Urinary bladder (tissue), 4 donors: Measurements from ENCODE around the gene NUTM2B. TPM values are rescaled to one million over a fixed set of nuclear protein-coding genes. Genes with fewer than 3 reads are reported as not detected.
"Not testable (repeated sequence)": the region's sequence is repeated elsewhere in the genome, so short reads cannot be mapped to it uniquely, and the experiment has no call there.

ENCODE experiments used
- DNase-seq: peaks from one replicate; pipeline ENCODE4 v3.0.0-alpha.2; 2015; ENCODE audit errors: extremely low spot score
- H3K27ac ChIP-seq: one replicate; pipeline ENCODE4 v1.5.1; 2013; ENCODE audit warnings: low read depth, mild to moderate bottlenecking, moderate library complexity
- H3K36me3 ChIP-seq: one replicate; pipeline ENCODE4 v1.6.1; 2013; ENCODE audit warnings: mild to moderate bottlenecking, moderate library complexity; ENCODE audit not compliant: insufficient read depth
- H3K4me1 ChIP-seq: one replicate; pipeline ENCODE4 v1.6.1; 2013; ENCODE audit warnings: mild to moderate bottlenecking, moderate library complexity; ENCODE audit not compliant: insufficient read depth
- H3K4me3 ChIP-seq: one replicate; pipeline ENCODE4 v1.5.1; 2013; ENCODE audit warnings: low read depth, low read length
- WGBS: extraction: QIAGEN DNeasy Blood & Tissue Kit; methylation state at CpG from one replicate; pipeline ENCODE4 v1.1.7; 2013; 5-methylcytosine and 5-hydroxymethylcytosine counted together
- polyA plus RNA-seq: library from polyadenylated mRNA; stranded (reverse); fragments of 200-250 nt; gene quantifications from one replicate; pipeline ENCODE4 v1.2.3, GENCODE V29; 2013
- total RNA-seq: library from RNA; depleted of rRNA; stranded (reverse); fragments of >200 nt; gene quantifications from one replicate; pipeline ENCODE4 v1.2.3, GENCODE V29; 2014
- donor health status: healthy with polysubstance abuse.
- donor health status: healthy.

Gene NUTM2B
- total RNA-seq (0.21 TPM), polyA plus RNA-seq (0.32 TPM)

DNA sequence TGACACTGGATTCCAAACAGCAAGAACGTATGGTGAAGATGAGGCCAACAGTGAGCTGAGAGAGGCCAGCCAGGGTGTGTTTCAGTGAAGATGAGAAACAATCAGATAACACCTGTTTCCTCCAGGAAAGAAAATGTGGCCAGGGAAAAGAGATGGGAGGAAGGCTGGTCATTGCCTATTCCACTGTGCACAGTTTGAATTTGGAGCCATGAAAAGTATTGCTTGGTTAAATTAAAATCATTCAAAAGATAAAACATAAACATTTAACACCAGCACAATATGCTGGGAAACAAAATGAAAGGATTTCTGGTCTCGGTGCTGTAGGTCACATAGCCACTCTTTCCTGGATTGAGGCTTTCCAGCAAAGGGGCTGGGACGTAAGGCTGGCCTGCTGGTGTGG lies at the start of gene NUTM2B:
NUTM2B (plus strand) TSS at position 301 of the 400 bp plus-strand sequence. CDS start 383 bp downstream, outside the sequence.
- 83% methylated on average over 1 of the region's 3 CpGs for WGBS
- H3K4me3 ChIP-seq, H3K27ac ChIP-seq, H3K4me1 ChIP-seq, DNase-seq, H3K36me3 ChIP-seq: not testable (repeated sequence)

GRCh38 chr10:79663287-79663686 lies 39.7 kb upstream of the NUTM2B start:
- not testable (repeated sequence) for DNase-seq, H3K4me3 ChIP-seq, H3K36me3 ChIP-seq, H3K4me1 ChIP-seq, H3K27ac ChIP-seq

GRCh38 chr10:79664686-79665085 lies 38.3 kb upstream of the NUTM2B start:
- not testable (repeated sequence) for H3K4me3 ChIP-seq, H3K36me3 ChIP-seq, H3K4me1 ChIP-seq, DNase-seq, H3K27ac ChIP-seq
- WGBS, result 60% methylated on average over 3 of the region's 4 CpGs

- not testable (repeated sequence) for DNase-seq, H3K4me1 ChIP-seq, H3K36me3 ChIP-seq, H3K4me3 ChIP-seq, H3K27ac ChIP-seq
- WGBS, result 17% methylated on average over 1 of the region's 1 CpG
Measured at GRCh38 chr10:79669248-79669788, 33.7 kb upstream of the NUTM2B start.

- not testable (repeated sequence) for H3K4me3 ChIP-seq, H3K4me1 ChIP-seq, H3K27ac ChIP-seq, DNase-seq, H3K36me3 ChIP-seq
- WGBS, result 62% methylated on average over 2 of the region's 2 CpGs
Measured at GRCh38 chr10:79674878-79675277, 28.1 kb upstream of the NUTM2B start.

DNA sequence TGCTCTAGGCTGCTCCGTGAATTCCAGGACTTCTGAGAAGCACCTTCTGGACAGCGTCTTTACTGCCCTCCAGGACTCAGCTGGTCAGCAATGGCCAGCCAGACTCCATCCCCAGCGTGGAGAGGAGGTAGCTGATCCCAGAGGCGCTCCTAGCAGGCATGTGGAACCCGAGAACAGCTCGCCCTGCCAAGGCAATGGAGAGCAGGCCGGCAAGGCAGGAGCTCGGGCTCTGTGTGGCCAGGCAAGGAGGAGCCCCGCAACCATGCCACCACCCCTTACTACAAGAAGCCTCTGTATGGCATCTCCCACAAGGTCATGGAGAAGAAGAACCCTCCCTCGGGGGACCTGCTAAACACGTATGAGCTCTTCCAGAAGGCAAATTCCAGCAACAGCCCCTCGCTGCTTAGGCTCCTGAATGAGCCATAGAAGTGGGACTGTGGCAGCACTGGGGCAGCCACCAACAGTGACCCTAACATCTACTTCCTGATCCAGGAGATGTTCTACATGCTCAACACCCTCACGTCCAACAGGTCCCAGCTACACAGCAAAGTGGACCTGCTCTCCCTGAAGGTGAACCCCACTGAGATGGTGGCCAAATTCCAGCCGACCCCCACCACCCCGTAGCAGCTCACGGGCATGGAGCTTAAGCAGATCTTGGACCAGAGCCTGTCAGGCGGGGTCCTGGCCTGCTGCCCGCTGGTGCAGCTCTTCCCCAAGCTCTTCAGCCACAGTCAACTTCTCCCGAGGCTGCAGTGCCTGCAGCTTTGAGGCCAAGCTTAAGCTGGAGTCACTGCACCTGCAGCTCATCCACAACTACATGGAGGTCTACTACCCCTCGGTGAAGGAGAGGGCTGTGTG lies 19.8 kb upstream of the NUTM2B start:
- not testable (repeated sequence) for H3K36me3 ChIP-seq, H3K4me3 ChIP-seq, H3K4me1 ChIP-seq, DNase-seq, H3K27ac ChIP-seq
- 90% methylated on average over 20 of the region's 20 CpGs for WGBS

GRCh38 chr10:79683884-79684720 lies 18.9 kb upstream of the NUTM2B start:
- not testable (repeated sequence) for H3K4me3 ChIP-seq, DNase-seq
- 95% methylated on average over 41 of the region's 41 CpGs for WGBS

DNA sequence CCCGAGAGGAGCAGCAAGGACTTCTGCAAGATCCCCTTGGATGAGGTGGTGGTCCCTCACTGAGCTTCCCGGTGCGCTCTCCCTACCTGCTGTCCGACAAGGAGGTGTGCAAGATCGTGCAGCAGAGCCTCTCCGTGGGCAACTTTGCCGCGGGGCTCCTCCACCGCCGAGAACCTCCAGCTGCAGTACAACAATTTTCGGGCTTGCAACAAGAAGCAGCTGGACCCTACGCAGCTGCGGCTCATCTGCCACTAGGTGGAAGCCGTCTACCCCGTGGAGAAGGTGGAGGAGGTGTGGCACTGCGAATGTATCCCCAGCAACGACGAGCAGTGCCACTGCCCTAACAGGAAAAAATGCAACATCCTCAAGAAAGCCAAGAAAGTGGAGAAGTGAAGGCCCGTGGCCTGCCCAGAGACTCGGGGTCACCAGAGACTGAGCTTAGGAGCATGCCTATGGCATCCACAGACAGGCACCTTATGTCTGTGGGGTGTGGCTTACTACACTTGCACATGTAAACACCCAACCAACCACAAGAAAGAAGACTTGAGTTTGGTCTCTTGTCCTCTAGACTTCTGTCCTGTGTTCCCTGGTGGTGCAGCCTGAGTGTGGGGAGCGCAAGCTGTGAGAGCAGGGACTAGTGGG lies 17.9 kb upstream of the NUTM2B start:
- not testable (repeated sequence) for H3K4me1 ChIP-seq, H3K4me3 ChIP-seq, H3K27ac ChIP-seq, DNase-seq, H3K36me3 ChIP-seq
- WGBS, result 80% methylated on average over 21 of the region's 21 CpGs

More at GRCh38 chr10:79683884-79684720, 18.9 kb upstream of the NUTM2B start:
- not testable (repeated sequence) for H3K4me1 ChIP-seq, H3K36me3 ChIP-seq, H3K27ac ChIP-seq

DNA sequence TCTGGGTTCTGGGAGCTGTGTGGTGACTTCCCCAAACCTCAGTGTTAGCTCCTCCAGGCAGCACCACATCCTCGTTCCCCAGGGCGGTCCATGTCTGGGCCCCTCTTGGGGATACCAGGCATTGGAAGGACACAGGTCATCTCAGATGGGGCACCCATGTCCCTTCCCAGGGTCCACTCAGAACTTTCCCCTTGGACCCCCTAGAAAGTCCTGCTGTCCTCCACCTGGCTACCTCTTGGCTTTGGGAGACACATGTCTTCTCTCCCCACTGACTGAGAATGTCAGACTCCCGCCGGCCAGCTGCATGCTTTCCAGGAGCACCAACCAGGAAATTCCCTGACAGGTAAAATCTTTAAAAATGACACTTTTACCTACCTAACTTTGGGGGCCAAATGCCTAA lies 16.4 kb upstream of the NUTM2B start:
- not testable (repeated sequence) for H3K4me3 ChIP-seq, H3K36me3 ChIP-seq, H3K4me1 ChIP-seq, DNase-seq, H3K27ac ChIP-seq
- WGBS, result 71% methylated on average over 4 of the region's 4 CpGs

DNA sequence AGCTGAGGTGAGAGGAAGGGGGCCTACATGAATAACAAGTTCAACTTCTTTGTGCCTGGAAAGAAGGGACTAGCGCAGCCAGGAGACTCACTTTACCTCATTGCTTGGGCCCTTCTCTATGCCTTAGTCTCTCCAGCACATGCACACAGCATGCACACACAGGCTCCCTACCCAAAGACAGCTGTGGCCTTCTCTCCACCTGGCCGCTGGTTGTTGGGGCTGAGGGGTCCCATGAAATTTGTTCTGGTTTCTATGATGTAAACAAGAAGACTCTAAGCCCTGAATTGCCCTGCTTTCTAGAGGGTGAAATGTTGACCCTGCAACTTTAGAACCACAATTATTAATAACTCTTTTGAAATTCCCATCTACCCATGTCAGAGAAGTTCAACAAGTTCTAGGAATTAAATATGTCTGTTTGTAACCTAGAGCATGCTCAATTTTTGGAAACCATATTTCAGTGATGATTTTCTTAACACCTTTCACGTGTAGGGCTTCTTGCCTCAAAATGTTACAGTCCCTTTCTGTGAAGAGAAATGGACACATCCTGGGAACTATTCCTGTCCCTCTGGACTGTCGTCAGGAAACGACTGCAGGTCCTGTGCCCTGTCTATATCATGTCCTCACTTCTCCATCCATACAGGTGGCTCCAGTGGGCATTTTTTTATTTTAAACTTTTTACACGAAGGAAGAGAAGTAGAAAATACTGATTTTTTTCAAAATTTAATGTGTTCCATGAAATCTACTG lies 15.4 kb upstream of the NUTM2B start:
- not testable (repeated sequence) for H3K27ac ChIP-seq, DNase-seq, H3K4me1 ChIP-seq, H3K4me3 ChIP-seq, H3K36me3 ChIP-seq
- WGBS, result 90% methylated on average over 6 of the region's 6 CpGs

- DNase-seq, H3K27ac ChIP-seq, H3K4me1 ChIP-seq, H3K36me3 ChIP-seq, H3K4me3 ChIP-seq: not testable (repeated sequence)
- WGBS, result 77% methylated on average over 4 of the region's 4 CpGs
Measured at GRCh38 chr10:79688798-79689197, 14.2 kb upstream of the NUTM2B start.

DNA sequence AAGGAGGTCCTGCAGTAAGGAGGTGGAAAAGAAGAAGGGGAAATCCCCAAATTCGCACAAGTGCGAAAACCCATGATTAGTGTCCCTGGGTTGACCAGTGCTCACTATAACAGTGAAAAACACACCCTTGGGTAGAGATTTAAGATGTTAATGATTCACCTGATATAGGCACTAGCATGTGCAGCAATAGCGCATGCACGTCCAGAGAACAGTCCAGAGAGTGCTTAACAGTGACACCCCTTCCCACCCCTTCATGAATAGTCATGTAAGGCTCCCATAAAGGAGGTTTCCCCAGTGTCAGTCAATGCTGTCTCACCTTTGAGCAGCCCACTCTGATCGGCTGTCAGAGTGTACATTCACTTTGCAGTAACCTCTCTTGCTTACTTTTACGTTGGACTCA lies 6.4 kb upstream of the NUTM2B start:
- not testable (repeated sequence) for H3K4me1 ChIP-seq, DNase-seq, H3K27ac ChIP-seq, H3K36me3 ChIP-seq, H3K4me3 ChIP-seq
- 93% methylated on average over 2 of the region's 6 CpGs for WGBS

DNA sequence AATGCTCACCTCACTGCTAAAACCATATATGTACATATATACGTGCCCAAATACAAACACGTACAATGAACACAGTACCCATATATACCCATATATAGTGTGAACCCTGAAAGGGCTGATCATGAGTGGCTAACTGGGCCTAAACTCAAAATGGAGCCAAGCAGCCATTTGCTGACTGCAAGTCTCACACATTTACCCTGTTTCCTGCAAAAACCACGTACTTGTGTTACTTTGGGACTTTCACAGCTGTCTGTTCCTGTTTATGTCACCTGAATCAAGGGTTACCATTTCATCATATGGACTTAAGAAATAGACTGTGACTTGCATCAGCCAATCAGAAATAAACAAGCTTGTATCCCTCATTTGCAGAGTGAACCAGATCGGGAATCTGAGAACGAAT lies 5.9 kb upstream of the NUTM2B start:
- not testable (repeated sequence) for H3K36me3 ChIP-seq, H3K4me1 ChIP-seq, H3K4me3 ChIP-seq, DNase-seq, H3K27ac ChIP-seq
- 81% methylated on average over 1 of the region's 5 CpGs for WGBS
